GM19238 (cell line): ENCODE data around the gene CACNA1G.

Experiments
- DNase-seq: peaks from one replicate; pipeline ENCODE4 v3.0.0; 2011; ENCODE audit warnings: low spot score; ENCODE audit not compliant: insufficient read length

CACNA1G gene

DNA sequence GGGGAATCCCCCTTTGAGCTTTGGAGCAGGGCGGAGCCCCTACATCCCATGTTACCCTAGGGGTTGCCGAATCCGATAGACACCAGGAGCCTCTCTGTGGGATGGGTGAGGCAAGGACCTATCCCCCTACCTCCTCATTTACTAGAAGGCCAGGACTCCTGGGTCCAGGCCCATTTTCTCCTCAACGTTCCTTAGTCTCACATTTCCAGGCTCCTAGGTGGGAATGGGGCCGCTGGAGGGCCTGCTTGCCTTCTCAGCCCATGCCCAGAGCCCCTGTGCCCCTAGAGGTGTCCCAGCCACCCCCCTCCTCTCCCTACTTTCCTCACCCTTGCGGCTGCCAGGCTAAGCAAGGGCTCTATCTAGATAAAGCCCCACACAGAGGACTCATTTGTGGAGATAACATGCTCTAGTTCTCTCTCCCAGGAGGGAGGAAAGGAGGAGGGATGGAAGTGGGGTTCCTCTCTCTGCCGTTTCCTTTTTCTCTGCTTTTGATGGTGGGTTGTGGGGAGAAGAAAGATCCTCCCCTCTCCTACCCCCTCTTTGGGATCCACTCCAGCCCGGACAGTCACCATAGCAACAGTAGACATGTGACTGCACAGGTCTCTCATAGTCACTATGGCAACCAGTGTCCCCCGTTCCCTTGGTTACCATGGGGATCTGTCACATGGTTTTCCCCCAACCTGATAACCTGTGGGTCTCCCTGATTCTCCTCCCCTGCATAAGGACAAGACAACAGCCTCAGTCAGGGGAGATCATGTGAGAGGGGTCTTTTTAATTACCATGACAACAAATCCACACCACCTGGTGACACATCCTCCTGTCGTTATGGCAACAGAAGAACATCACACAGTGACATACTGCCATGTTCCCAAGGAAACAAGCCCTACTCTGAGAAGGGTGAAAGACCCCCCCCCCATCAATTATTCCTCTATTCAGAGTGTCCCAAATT lies 5.2 kb downstream of the CACNA1G start:
- no peak for DNase-seq

DNA sequence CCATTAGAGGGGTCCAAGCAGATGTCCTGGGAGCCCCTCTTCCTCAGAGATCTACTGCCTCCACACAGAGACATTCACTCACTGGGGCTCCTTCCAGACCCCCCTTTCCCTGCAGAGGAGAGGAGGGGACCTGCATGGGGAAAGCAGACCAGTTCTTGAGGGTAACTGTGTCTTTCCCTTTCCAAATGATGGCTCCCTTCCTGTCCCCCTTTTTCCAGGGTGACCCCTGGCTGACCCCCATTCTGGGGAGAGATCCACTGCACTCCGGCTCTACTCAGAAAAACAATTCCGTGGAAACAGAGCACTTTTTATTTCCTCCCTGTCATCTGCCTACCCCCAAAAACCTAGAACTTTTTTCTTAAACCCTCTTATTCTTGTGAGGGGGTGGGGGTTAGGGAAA lies 6.4 kb downstream of the CACNA1G start:
- no peak for DNase-seq

DNA sequence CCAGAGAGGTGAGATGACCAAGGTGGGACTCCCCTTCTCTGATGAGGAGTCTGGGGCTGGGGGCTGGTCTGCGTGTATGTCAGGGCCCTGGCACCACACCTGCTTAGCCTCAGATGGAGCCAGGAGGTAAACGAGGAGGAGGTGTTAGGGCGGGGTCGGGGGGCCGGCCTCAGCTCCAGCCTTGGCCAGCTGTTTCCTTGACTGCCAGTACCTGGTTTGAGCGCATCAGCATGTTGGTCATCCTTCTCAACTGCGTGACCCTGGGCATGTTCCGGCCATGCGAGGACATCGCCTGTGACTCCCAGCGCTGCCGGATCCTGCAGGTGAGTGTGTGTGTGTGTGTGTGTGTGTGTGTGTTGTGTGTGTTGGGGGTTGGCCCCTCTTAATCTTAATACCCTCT lies 8.1 kb downstream of the CACNA1G start:
- no peak for DNase-seq

DNA sequence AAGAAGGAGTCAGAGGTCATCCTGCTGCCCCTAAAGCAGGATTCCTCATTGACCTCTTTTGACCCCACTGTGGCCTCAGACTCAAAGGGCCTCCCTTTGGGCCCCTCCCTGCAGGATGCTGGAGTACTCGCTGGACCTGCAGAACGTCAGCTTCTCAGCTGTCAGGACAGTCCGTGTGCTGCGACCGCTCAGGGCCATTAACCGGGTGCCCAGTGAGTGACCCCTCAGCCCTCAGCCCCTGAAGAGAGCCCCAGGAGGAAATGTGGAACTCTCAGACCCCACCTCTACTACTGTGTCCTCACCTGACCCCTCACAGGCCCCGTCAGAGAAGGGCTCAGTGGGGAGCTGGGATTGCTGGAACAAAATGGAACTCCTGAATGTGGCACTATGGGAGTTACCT lies 9.1 kb downstream of the CACNA1G start:
- DNase-seq: no peak

DNA sequence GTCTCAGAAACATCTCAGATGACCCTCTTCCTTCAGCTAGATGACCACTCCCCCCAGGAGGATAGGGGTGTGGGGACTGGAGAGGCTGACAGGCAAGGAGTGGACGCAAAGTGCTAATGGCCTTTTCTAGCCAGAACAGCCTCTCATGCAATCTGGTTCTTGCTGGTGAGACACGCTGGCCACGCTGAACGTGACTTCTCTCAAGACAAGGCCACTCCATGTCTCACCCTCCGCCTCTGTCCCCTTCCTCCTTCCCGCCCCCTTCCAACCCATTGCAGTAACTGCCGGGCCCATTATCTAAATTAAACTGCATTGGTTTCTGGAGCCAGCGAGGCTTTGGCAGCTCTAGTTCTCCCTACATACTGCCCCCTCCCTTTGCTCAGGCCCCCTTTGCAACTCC lies 9.5 kb downstream of the CACNA1G start:
- no peak for DNase-seq

DNA sequence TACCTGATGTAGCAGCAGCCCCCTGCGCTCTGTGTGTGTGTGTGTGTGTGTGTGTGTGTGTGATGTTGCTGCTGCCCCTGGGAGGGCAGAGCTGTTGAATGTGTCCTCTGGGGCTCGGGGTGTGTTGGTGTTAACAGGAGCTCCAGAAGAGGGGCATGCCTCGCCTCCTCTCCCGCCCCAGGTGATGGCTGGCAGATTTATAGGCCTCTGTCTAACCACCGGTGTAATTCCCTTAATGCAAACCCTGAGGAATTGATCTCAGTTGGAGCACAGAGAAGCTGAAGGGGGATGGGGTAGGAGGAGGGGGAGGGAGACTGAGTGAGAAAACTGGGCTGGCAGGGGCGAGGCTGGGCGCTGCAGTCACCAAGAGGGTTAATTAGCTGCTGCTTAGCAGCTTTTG lies 10.0 kb downstream of the CACNA1G start:
- no peak for DNase-seq

DNA sequence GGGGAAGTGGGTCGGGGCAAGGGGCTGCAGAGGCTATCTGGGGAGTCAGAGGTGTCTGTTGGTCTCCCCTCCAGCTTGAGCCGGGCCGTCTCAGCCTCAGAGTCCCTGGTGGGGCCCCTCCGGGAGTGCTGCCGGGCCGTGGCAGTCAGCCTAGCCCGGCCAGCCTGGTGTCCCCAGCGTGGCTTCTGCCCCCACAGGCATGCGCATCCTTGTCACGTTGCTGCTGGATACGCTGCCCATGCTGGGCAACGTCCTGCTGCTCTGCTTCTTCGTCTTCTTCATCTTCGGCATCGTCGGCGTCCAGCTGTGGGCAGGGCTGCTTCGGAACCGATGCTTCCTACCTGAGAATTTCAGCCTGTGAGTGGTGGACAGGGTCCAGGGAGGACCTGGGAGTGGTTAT lies 11.2 kb downstream of the CACNA1G start:
- DNase-seq: no peak

DNA sequence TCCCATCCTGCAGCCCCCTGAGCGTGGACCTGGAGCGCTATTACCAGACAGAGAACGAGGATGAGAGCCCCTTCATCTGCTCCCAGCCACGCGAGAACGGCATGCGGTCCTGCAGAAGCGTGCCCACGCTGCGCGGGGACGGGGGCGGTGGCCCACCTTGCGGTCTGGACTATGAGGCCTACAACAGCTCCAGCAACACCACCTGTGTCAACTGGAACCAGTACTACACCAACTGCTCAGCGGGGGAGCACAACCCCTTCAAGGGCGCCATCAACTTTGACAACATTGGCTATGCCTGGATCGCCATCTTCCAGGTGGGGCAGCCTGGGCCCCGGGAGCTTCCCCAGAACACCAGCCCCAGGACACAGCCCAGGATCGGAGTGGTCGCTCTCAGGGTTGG lies 12.0 kb downstream of the CACNA1G start:
- DNase-seq: no peak

DNA sequence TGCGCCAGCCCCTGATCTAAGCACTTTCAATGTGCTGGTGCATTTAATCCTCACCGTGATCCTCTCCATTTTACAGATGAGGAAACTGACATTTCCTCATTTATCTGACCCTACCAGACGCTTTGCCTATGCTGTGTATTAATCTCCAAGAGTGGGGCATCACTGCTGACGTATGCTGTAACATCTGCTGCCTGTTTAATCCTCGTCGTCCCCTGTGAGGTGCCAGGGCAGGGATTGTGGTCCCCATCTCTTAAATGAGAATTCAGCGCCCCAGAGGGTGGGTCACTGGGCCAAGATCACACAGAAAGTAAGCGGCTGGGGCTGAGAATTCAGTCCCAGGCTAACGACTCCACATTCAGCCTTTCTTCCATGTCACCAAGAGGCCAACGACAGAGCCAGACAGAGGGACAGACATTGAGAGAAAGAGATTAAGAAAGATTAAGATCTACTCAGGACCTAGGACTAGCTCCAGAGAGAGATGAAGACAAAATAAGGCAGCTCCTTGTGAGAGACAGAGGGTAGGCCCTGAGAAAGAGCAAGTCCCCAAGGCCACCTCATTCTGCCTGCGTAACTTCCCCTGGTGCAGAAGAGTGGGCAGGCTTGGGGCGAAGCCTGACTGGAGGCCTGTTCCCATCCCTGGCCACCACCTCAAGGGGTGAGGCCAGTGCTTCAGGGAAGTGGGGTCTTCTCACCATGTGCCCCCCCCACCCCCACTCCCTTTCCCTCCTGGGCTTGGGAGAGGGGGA lies 13.5 kb downstream of the CACNA1G start:
- DNase-seq: no peak

DNA sequence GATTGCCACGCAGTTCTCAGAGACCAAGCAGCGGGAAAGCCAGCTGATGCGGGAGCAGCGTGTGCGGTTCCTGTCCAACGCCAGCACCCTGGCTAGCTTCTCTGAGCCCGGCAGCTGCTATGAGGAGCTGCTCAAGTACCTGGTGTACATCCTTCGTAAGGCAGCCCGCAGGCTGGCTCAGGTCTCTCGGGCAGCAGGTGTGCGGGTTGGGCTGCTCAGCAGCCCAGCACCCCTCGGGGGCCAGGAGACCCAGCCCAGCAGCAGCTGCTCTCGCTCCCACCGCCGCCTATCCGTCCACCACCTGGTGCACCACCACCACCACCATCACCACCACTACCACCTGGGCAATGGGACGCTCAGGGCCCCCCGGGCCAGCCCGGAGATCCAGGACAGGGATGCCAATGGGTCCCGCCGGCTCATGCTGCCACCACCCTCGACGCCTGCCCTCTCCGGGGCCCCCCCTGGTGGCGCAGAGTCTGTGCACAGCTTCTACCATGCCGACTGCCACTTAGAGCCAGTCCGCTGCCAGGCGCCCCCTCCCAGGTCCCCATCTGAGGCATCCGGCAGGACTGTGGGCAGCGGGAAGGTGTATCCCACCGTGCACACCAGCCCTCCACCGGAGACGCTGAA lies 15.2 kb downstream of the CACNA1G start:
- DNase-seq: no peak

DNA sequence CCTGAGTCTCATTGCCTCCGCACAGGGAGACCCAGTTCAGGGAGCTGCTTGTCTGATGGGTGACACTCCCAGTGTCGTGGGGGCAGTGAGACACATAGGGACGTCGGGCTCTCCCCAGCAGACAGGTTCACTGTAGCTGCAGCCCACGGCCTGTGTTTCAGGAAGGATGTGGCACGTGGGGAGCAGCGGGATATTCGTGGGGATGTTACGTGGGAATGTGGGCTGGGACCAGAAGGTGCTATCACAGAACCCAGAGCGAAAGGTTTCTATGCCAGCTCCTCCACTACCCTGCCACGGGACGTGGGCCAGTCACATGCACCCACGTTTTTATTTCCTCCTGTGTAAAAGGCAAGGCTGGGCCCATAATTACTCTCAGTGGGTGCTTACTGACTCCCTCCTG lies 16.3 kb downstream of the CACNA1G start:
- DNase-seq: no peak

DNA sequence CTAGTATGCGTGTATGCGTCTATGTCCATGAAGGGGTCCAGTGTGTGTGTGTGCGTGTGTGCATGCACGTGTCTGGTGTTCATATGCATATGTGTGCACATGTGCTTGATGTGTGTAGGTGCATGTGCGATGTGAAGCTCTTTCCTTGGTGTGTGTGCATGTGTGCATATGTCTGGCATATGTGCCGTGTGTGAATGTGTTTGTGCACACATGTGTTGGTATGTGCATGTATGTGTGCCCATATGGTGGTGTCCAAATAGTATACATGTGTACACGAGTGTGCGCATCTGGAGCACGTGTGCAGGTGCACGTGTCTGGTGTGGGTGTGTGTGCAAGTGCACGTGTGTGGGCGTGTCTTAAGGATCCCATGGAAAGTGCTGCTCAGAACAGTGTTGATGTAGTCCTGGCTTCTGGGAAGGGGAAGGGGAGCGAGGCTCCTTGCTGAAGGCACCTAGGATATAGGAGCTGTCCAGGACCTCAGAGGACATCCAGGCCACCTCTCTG lies 17.0 kb downstream of the CACNA1G start:
- no peak for DNase-seq

DNA sequence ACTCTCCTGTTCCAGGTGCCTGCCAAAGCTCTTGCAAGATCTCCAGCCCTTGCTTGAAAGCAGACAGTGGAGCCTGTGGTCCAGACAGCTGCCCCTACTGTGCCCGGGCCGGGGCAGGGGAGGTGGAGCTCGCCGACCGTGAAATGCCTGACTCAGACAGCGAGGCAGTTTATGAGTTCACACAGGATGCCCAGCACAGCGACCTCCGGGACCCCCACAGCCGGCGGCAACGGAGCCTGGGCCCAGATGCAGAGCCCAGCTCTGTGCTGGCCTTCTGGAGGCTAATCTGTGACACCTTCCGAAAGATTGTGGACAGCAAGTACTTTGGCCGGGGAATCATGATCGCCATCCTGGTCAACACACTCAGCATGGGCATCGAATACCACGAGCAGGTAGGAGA lies 17.7 kb downstream of the CACNA1G start:
- no peak for DNase-seq

DNA sequence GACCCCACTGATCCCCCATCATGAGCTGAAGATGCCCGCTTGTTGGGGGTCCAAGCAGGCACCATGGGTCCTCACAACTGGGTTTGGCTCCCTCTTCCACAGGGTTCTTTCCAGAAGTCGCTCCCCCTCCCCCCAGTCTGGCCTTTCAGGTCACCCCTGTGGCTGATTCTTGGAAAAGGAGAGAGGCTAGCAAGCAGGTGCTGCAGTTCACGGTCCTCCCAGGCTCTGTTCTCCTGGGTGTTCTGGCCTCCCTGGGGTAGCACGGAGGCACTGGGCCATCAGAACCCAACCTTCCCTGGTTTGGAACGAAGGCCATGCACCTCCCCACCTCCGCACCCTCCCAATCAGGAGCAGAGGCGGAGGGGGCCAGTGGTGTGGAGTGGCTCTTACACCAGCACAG lies 18.9 kb downstream of the CACNA1G start:
- DNase-seq: no peak

DNA sequence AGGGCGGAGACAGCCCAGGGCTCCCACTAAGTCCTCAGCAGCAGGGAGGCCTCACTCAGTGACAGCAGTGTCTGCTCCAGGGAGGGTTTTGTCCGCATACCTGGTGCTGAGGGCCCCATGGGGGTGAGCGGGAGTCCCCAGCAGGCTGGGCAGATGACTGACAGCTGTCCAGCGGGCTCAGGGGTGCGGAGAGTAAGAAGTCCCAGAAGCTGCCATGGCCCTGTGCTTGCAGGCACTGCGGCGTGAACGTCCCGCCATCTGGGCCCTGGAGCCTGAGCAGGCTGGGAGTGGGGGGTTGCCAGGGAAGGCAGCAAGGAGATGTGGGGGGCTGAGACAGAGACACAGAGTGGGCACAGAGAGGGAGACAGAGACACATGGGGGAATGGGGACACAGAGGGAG lies 20.1 kb downstream of the CACNA1G start:
- DNase-seq: no peak

DNA sequence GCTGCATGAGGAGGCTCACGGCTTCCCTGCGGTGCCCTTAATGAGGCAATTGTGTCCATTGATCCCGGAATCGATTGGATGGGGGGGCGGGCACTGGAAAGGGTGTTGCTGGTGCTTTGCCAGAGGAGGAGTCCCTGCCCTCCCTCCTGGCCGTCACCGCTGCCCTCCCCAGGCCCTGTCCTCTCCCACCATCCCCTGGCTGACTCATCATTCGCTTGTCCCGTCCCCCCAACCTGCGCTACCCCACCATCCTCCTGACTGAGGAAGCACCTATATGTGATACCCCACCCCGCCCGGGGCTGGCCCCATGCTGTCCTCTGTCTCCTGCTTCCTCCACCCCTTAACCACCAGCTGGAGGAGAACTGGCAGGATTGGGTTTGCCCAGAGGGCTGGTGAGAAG lies 20.8 kb downstream of the CACNA1G start:
- no peak for DNase-seq

DNA sequence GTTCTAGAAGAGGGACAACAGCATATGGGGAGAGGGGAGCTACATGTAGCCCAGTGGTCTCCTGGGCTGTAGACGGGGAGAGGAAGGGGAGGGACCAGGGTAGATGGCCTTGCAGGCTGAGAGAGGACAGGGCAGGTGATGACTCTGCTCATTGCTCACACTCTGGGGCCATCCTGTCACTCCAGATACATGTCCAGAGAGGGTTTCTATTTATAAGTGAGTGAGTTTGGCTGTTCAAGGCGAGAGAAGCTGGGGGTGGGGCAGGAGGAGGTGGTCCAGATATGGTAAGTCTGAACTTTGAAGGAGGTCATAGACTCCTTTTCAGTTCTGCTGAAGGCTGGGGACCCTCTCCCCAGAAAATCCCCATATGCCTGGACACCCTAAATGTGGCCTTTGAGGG lies 22.2 kb downstream of the CACNA1G start:
- no peak for DNase-seq

DNA sequence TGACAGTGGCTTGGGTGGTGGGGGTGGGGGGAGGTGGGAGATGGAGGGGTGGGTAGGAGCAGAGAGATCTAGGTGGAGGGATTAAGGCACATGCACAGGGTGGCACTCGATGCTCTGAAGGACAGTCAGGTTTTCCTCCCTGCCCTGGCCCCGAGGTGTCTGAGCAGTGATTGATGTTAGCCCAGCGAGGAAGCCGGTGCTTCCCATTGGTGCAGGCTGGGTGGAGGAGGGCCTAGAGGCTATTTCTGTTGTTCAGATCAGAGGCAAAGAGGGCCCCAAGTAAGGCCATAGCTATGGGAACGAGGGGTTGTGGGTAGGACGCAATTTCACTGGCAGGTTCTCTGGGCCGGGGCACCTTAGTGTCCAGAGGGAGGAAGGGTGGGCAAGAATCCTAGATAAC lies 23.1 kb downstream of the CACNA1G start:
- no peak for DNase-seq

DNA sequence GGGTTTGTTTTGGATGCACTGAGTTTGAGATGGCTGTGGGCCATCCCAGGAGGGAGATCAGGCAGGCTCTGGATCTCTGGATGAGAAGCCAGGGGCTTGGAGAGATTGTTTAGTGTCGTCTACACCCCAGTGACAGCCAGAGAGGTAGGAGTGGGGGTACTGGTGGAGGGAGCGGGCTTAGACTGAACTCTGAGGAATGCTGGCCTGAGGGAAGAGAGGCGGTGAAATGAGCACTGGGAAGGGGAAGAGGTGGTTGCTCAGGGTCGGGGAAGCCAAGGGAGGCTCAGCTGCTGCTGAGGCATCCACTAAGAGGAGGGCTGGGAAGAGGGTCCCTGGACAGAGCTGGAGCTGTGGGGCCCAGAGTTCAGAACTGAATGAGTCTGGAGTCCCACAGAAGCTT lies 23.6 kb downstream of the CACNA1G start:
- DNase-seq: no peak

DNA sequence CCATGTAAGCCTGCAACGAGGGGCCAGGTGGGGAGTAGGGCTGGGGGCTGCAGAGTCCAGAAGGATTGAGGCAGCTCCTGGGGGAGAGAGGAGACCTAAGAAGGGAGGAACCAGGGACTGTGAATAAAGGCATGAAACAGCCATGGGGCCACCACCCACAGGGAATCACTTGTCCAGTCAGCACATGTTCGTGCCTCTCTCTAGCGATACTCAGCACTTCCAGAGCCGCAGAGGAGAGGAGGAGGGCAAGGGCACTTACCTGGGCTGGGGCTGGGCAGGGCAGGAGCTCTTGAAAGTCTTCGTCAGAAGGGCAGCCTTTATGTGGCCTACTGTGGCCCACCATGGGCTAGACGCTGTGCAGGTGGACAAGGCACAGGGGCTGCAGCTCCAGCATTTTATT lies 24.2 kb downstream of the CACNA1G start:
- DNase-seq: no peak

DNA sequence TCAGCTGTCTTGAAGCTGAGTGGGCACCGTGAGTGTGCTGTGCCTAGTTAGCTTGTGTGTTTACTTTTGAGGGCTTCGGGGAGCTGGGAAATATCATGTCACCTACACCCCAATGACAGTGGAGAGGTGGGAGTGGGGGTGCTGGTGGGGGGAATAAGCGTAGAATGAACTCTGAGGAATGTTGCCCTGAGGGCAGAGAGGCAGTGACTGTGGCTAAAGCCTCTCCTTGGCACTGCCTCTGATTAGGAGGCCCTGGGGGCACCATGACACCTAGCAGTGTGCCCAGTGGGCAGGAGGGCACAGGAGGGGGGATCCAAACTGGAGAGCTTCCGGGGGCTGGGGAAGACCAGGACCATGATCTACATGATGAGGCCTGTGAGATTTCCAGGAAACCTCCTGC lies 24.8 kb downstream of the CACNA1G start:
- DNase-seq: no peak

DNA sequence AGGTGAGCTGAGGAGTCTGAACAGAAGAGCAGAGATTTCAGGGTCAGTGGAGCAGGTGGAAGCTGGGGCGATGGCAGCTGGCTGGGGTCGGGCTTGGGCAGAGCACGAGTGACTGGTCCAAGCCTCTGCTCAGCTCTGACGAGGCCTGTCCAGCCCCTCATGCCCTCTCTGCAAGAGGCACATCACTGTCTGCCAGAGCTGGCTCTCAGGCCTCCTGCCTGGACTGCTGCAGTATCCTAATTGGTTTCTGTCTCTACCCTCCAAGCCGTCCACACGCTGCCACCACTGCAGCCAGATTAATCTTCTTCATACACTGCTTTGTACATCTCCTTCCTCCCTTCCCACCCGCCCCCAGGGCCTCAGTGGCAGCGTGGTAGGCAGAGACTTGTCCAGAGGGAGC lies 25.4 kb downstream of the CACNA1G start:
- no peak for DNase-seq
